HG02852 (cell line): ENCODE measurements around the gene TCP10L.
"Not testable (repeated sequence)": the region's sequence is repeated elsewhere in the genome, so short reads cannot be mapped to it uniquely, and the experiment has no call there.

Experiments
- ATAC-seq: cut with Tn5 transposase; IDR thresholded peaks from one replicate; pipeline ENCODE4 v1.9.1; 2021; ENCODE audit warnings: mild to moderate bottlenecking, moderate library complexity; ENCODE audit not compliant: unreplicated experiment

Gene TCP10L

GRCh38 chr21:32587651-32588050 lies 2.3 kb upstream of the TCP10L start:
- no peak for ATAC-seq

DNA sequence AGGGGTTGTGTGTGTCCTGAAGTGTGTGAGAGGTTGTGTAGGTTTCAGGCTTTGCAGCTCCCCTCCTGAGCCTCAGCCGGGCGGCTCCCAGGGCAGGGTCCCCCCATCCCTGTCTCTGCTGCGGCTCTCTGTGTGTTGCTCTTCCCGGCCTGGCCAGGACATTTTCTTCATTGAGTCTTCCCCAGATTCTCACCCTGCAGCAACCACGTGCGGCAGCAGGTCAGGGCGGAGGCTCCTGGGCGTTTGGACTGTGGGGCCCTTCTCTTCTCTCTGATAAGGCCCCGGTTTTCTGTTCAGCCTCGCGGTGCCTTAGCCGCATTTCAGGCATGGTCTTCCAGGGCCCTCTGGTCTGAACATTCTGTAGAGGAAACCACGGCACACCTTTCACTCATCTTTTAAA lies 1.8 kb upstream of the TCP10L start:
- no peak for ATAC-seq

- no peak for ATAC-seq
Observed at GRCh38 chr21:32585970-32586369, 647 bp upstream of the TCP10L start.

- ATAC-seq, result no peak
Observed at GRCh38 chr21:32584472-32584871, 851 bp downstream of the TCP10L start.

DNA sequence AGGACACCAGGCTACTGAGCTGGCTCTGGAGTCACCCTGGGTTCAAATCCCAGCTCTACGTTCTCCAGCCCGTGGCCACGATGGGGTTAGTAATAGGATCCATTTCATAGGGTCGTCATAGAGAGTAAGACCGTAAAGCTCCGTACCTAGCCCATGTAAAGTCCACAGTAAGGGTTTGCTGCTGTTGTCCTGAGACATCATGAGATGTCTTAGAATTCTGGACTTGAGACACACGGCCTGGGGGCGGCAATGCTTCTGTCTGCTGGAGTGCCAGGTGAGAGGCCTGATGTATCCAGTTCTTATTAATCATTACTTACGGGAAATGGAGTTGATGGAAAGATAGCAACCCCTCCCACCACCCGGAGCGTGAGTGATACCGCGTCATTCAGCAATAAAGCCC lies 3.6 kb downstream of the TCP10L start:
- ATAC-seq, result no peak

GRCh38 chr21:32580949-32581348 lies 4.4 kb downstream of the TCP10L start:
- no peak for ATAC-seq

GRCh38 chr21:32578107-32578691 lies 7.1 kb downstream of the TCP10L start:
- ATAC-seq, result no peak

DNA sequence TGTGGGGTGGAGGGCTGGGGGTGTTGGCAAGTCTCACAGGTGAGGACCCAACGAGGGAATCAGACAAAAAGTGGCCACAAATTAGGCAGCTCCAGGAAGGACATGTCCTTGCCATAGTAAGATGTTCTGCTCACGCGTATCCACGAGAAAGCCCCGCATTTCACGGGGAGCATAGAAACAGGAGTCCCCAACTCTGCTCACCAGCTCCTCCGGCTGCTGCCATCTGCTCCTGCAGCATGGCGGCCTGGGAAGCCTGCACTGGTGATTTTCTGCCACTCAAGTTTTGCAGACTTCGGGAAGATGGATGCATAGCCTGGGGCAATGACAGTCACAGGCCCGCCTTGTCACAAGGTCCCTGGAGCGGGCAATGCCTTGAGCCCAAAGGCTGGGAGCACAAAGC lies 9.3 kb downstream of the TCP10L start:
- ATAC-seq, result no peak

DNA sequence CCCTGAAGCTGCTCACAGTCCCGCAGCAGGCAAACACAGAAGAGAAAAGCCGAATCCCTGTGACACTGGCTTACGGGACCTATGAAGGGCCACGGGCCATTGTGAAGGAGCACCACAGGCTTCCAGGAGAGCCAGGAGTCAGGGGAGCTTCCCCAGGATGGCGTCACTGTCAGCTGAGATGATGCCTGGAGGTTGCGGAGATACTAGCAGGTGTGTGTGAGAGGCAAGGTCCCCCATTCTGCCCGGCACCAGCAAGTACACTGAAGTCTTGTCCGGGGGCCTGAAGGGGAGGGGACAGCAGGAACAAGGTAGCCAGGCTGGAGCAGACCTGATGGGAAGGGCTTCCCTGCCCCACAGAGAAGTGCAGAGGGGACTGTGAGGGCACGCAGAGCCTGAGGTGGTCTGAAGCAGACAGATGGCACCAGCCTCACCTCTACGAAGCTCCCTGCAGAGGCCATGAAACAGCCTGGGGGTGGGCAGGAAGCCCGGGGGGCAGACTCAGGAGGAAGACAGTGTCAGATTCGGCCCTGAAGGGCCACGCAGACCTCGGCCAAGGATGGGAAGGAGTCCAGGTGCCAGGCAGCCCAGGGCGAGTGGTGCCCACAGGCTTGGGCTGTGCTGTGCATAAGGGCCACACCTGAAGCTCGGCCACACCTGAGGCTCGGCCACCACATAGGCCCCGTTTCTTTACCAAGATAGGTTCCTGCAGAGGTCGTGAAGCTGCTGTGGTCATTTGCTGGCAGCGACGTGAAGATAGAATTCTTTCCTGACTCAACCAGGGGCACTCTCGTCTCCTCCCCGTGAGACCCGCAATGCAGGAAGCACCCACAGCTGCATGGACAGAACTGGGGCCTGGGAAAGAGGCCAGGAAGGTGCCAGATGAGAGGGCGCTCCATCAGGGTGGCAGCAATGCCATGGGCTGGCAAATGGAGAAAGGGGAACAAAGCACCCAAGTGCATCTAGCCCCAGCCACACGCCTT lies 10.1 kb downstream of the TCP10L start:
- no peak for ATAC-seq

DNA sequence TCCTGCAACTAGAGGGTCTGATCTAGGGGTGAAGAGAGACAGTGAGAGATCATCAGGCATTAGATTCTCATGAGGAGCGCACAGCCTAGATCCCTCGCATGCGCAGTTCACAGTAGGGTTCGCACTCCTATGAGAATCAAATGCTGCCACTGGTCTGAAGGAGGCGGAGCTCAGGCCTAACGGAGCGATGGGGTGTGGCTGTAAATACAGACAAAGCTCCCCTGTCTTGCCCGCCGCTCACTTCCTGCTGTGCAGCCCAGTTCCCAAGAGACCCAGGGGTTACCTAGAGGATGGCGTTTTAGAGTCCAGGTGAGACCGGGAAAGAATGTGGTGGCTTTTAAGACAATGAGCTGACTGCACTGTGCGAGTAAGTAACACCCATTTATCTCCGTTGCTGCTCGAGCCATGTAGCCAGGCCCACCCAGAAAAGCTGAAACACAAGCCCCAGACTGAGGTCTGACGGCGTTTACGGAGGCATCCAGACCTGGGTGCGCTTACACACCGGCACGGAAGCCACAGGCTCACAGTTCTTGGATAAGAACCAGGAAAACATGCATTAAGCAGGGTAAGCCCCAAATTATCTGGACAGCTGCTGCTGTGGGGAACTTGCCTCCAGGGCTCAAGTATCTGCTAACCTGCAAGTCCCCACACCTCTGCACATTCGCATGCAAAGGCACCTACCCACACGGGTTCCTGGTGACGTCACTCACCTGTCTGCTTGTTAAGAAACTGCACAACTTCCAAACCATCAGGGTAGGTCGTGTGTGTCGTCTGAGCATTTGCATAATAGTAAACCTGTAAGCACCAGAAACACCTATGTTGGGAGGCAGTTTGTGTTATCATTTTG lies 12.5 kb downstream of the TCP10L start:
- no peak for ATAC-seq

DNA sequence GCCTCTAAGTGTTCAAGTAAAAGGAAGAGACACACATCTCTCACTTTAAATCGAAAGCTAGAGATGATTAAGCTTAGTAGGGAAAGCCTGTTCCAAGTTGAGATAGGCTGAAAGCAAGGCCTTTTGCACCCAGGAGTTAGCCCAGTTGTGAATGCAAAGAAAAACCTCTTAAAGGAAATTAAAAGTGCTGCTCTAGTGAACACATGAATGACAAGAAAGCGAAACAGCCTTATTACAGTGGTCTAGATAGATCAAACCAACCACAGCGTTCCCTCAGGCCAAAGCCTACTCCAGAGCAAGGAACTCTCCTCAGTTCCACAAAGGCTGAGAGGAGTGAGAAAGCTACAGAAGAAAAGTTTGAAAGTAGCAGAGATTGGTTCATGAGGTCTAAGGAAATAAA lies 14.9 kb downstream of the TCP10L start:
- no peak for ATAC-seq

- peak; percentile 84 for ATAC-seq
Observed at GRCh38 chr21:32569261-32570230, 15.8 kb downstream of the TCP10L start.

GRCh38 chr21:32567626-32568025 lies 17.7 kb downstream of the TCP10L start:
- ATAC-seq, result no peak

DNA sequence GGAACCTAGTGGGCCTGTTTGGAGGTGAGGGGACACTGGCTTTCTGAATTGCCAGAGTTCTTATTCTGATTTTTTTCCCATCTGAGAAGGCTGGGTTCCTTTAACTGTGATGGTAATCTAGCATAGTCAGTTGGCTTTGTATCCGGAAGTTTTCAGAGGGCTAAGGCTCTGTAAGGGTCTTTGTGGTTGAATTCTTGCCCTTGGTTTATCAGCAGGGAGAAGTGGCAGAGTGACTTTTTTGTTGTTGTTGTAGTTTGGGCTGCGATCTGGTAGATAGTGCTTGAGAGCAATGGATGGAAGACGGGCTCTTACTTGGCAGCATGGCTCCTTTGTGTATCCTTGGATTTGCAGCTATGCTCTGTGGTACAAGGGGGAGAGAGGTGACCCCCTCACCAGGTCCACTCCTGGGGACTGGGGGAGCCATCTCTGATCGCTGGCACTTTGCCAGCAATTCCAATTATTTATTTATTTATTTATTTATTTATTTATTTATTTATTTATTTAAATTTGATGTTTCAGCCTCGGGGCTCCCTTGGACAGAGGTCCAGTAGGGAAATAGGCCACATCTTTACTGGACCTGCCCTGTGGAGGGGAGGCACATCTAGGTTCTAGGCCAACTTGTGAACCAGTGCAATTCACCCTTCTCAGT lies 18.5 kb downstream of the TCP10L start:
- no peak for ATAC-seq

GRCh38 chr21:32565856-32566465 lies 19.4 kb downstream of the TCP10L start:
- ATAC-seq, result no peak

DNA sequence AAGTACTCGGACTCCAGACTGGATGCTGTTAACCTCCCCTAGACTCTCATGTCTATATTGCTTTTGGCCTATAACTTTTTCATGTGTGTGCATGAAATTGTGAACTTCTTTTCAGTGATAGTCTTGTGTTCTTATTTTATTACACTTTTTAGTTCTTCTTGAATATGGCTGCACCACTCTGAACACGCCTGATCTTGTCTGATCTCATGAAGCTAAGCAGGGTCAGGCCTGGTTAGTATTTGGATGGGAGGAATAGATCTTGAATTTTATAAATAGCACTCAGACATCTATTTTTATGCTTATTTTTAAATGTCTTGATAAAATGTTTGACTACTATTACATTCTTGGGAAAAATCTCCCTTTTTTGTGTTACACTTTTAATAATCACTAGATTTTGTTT lies 22.4 kb downstream of the TCP10L start:
- no peak for ATAC-seq

GRCh38 chr21:32562426-32562825 lies 22.9 kb downstream of the TCP10L start:
- ATAC-seq, result no peak

DNA sequence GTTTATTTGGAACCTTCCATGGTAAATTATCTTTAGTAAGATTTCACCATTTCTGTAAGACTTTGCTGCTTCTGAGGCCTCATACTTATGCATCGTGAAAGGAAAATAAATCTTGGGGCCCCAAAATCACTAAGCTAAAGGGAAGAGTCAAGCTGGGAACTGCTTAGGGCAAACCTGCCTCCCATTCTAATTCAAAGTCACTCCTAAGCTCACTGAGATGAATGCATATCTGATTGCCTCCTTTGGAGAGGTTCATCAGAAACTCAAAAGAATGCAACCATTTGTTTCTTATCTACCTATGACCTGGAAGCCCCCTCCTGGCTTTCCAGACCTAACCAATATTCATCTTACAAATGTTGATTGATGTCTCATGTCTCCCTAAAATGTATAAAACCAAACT lies 23.8 kb downstream of the TCP10L start:
- ATAC-seq, result not testable (repeated sequence)

DNA sequence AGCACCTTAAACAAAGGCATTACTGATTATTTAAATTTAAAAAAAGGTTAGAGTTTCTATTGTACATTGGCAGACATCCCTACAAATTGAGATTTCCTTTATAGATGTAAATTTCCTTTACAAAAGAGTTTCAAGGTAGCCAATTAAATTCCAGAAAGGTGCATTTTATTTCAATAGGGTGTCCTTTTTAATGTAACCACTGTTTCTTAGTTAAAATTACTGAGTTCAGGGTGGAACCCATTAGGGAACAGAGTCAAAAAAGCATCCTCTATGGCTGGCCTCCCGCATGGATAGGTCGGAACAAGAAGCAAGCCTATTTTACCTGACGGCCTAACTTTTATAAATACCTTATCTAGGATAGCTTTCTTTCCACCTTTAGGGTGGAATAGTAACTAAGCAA lies 24.4 kb downstream of the TCP10L start:
- ATAC-seq, result no peak
